ENCODE data around the gene PLBD1. TPM values are rescaled to one million over a fixed set of nuclear protein-coding genes. Genes with fewer than 3 reads are reported as not detected.

PLBD1 gene
- total RNA-seq, 4 donors from 2014 or later = 9.9 to 33.6 (median 20.5) TPM

DNA sequence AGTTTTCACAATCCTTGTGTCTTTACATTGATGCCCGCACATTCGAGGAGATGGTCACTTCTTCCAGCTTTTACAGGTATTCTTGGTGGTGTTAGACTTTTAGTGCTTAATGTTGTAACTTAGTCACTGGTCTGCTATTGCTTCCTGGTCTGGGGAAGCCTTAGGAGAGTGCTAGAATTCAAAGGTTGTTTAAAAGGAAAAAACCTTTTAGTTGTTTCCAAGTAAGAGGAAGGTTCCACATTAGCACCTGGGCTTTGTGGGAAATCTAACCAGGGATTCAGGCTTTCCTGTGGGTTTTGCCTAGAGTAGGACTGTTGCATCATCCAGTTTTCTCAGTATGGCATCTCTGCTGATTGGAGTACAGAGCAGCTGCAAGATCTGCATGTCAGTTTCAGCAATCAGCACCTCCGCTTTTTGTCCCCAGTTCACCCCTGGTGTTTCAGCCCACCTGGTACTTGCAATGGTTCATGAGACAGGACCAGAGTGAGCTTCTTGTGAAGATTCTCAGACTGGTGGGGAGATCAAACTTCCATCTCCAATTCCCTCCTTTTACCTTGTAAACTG lies 44.0 kb upstream of the PLBD1 start:
- Histone ChIP-seq H3K9me3 (no peaks in the 10 kb centered on the region), H3K4me1 (peaks cover 0 to 12% (median 2%) of the 10 kb centered on the region in 4 donors), H3K36me3 (peaks cover 0 to 20% (median 0%) of the 10 kb centered on the region in 3 donors), H3K27me3 (no peaks in the 10 kb centered on the region), H3K27ac (peak overlapping the region in 1 of 4 donors; percentile 3), H3K4me3 (no peak overlapping the region)
- TF ChIP-seq POLR2A (IDR thresholded peaks at IDR 0.05) = no peak
- no peak for DNase-seq

DNA sequence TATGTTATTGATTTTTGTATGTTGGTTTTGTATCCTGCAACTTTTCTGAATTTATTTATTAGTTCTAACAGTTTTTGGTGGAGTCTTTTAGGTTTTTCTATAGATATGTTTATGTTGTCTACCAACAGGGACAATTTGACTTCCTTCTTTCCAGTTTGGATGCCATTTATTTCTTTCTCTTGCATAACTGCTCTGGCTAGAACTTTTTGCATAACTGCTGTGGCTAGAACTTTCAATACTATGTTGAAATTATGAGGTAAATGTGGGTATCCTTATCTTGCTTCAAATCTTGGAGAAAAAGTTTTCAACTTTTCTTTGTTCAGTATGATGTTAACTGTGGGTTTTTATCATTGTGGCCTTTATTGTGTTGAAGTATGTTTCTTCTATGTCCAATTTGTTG lies 39.9 kb upstream of the PLBD1 start:
- TF ChIP-seq, protein P1, sequence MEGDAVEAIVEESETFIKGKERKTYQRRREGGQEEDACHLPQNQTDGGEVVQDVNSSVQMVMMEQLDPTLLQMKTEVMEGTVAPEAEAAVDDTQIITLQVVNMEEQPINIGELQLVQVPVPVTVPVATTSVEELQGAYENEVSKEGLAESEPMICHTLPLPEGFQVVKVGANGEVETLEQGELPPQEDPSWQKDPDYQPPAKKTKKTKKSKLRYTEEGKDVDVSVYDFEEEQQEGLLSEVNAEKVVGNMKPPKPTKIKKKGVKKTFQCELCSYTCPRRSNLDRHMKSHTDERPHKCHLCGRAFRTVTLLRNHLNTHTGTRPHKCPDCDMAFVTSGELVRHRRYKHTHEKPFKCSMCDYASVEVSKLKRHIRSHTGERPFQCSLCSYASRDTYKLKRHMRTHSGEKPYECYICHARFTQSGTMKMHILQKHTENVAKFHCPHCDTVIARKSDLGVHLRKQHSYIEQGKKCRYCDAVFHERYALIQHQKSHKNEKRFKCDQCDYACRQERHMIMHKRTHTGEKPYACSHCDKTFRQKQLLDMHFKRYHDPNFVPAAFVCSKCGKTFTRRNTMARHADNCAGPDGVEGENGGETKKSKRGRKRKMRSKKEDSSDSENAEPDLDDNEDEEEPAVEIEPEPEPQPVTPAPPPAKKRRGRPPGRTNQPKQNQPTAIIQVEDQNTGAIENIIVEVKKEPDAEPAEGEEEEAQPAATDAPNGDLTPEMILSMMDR (IDR thresholded peaks at IDR 0.05) = no peak
- no peak for TF ChIP-seq POLR2A (IDR thresholded peaks at IDR 0.05)
- DNase-seq = no peak
- H3K4me1 ChIP-seq = peaks cover 0 to 3% (median 0%) of the 10 kb centered on the region in 4 donors
- H3K27ac ChIP-seq = no peak overlapping the region
- no peaks in the 10 kb centered on the region for H3K36me3 ChIP-seq
- H3K4me3 ChIP-seq = no peak overlapping the region
- no peaks in the 10 kb centered on the region for H3K27me3 ChIP-seq
- peaks cover 0 to 18% (median 0%) of the 10 kb centered on the region in 4 donors for H3K9me3 ChIP-seq

DNA sequence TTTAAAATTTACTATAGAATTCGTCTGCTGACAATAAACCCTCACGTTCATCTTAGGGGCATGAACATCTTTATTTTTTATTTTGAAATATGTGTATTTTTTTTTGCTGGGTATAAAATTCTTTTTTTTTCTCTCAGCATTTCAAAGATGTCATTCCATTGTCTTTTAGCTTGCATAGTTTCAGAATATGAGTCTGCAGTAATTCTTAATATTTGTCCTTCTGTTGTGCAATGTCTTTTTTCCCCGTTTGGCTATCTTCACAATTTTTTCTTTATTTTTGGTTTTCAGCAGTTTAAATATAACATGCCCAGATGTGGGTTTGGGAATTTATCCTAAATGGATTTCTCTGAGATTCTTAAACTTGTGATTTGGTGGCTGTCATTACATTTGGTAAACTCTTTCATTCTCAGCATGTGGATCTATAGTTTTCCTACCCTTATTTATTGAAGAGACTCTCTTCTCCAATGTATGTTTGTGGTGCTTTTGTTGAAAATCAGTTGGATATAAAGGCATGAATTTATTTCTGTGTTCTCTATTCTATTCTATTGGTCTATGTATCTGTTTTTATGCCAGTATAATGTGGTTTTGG lies 37.8 kb upstream of the PLBD1 start:
- no peaks in the 10 kb centered on the region for H3K4me1 ChIP-seq
- no peak overlapping the region for H3K4me3 ChIP-seq
- no peak for DNase-seq
- H3K36me3 ChIP-seq = no peaks in the 10 kb centered on the region
- no peaks in the 10 kb centered on the region for H3K27me3 ChIP-seq
- no peak overlapping the region for H3K27ac ChIP-seq
- no peak for TF ChIP-seq POLR2A (IDR thresholded peaks at IDR 0.05)
- TF ChIP-seq, protein P1 (IDR thresholded peaks at IDR 0.05) = no peak
- peaks cover 0 to 18% (median 0%) of the 10 kb centered on the region in 4 donors for H3K9me3 ChIP-seq

DNA sequence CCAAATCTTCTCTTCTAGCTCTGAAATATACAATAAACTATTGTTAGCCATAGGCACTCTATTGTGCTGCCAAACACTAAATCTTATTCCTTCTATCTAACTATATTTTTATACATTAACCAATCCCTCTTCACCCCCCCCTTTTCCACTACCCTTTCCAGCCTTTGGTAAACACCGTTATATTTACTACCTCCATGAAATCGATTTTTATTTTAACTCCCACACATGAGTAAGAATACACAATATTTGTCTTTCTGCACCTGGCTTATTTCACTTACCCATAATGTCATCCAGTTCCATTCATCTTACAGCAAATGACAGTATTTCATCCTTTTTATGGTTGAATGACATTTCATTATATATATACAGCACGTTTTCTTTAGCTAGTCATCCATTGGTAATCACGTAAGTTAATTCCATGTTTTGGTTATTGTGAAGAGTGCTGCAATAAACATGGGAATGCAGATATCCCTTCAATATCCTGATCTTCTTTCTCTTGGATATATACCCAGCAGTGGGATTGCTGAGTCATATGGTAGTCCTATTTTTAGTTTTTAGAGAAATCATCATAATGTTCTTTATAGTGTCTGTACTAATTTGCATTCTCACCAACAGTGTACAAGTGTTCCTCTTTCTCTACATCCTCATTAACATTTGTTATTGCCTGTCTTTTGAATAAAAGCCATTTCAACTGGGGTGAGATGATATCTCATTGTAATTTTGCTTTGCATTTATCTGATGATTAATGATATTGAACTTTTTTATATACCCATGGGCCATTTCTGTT lies 34.2 kb upstream of the PLBD1 start:
- Histone ChIP-seq H3K36me3 (no peaks in the 10 kb centered on the region), H3K4me1 (no peaks in the 10 kb centered on the region), H3K4me3 (no peak overlapping the region), H3K27me3 (no peaks in the 10 kb centered on the region), H3K9me3 (peaks cover 0 to 18% (median 0%) of the 10 kb centered on the region in 4 donors), H3K27ac (no peak overlapping the region)
- TF ChIP-seq, protein P1 (IDR thresholded peaks at IDR 0.05) = no peak
- no peak for TF ChIP-seq POLR2A (IDR thresholded peaks at IDR 0.05)
- DNase-seq = no peak

DNA sequence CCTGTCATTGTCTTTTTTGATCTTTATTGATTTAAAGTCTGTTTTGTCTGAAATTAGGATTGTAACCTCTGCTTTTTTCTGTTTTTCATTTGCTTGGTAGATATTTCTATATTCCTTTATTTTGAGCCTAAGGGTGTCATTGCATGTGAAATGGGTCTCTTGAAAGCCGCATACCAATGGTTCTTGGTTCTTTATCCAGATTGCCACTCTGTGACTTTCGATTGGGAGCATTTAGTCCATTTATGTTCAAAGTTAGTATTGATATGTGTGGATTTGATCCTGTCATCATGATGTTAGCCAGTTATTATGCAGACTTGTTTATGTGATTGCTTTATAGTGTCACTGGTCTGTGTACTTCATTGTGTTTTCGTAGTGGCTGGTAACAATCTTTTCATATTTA lies 29.8 kb upstream of the PLBD1 start:
- no peaks in the 10 kb centered on the region for H3K27me3 ChIP-seq
- no peak overlapping the region for H3K27ac ChIP-seq
- H3K9me3 ChIP-seq = no peaks in the 10 kb centered on the region
- H3K4me1 ChIP-seq = no peaks in the 10 kb centered on the region
- no peak for DNase-seq
- H3K36me3 ChIP-seq = no peaks in the 10 kb centered on the region
- TF ChIP-seq, protein P1 (IDR thresholded peaks at IDR 0.05) = no peak
- no peak for TF ChIP-seq POLR2A (IDR thresholded peaks at IDR 0.05)
- H3K4me3 ChIP-seq = no peak overlapping the region

DNA sequence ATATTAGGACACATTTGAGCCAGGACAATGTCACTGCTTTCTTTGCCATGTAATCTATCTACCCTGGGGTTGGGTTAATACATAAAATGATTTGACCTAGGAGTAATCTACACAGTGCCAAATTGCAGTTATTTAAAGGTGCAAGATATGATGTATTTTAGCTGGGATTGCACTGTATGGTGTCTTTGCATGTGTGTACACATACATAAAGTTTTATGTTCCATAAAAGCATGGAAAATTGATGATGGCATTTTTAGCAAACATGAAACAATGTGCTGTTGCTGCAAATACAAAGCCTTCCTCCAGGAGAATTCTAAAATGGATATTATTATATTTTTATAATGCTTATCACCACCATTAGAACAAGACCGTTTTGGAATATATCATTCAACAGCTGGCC lies 24.0 kb upstream of the PLBD1 start:
- no peak overlapping the region for H3K27ac ChIP-seq
- H3K9me3 ChIP-seq = no peaks in the 10 kb centered on the region

More for the DNA sequence above, 24.0 kb upstream of the PLBD1 start:
- TF ChIP-seq, protein P1 (IDR thresholded peaks at IDR 0.05) = no peak
- no peak for TF ChIP-seq POLR2A (IDR thresholded peaks at IDR 0.05)
- no peak for DNase-seq
- Histone ChIP-seq H3K27me3 (no peaks in the 10 kb centered on the region), H3K4me1 (no peaks in the 10 kb centered on the region), H3K4me3 (no peak overlapping the region), H3K36me3 (no peaks in the 10 kb centered on the region)
